ENCODE measurements around the gene ITGA6.
"Not testable (repeated sequence)": the region's sequence is repeated elsewhere in the genome, so short reads cannot be mapped to it uniquely, and the experiment has no call there.

The ITGA6 gene

GRCh38 chr2:172531309-172531708 lies 103.9 kb downstream of the ITGA6 start:
- Histone ChIP-seq H3K4me1 (no peaks in the 10 kb centered on the region), H3K9ac (no peak overlapping the region), H4K20me1 (no peaks in the 10 kb centered on the region), H3K36me3 (peaks cover 39 to 75% (median 60%) of the 10 kb centered on the region in 11 experiments), H3K4me3 (no peak overlapping the region), H3K4me2 (no peak overlapping the region), H3K27ac (no peak overlapping the region), H3K27me3 (no peaks in the 10 kb centered on the region), H3K9me3 (replicated peaks in 1 of 11) (peaks cover 80 to 98% (median 89%) of the 10 kb centered on the region in 11 experiments)
- TF ChIP-seq Cebpa-rat (IDR thresholded peaks at IDR 0.05), result no peak

GRCh38 chr2:172532461-172532860 lies 105.1 kb downstream of the ITGA6 start:
- H3K4me3 ChIP-seq, H3K4me2 ChIP-seq, H3K27ac ChIP-seq, H4K20me1 ChIP-seq, H3K4me1 ChIP-seq, H3K9ac ChIP-seq, H3K27me3 ChIP-seq: not testable (repeated sequence)
- Histone ChIP-seq H3K36me3 (peaks cover 39 to 77% (median 61%) of the 10 kb centered on the region in 11 experiments), H3K9me3 (replicated peaks in 1 of 11) (peaks cover 80 to 98% (median 89%) of the 10 kb centered on the region in 11 experiments)

GRCh38 chr2:172533687-172534086 lies 106.3 kb downstream of the ITGA6 start:
- H3K4me2 ChIP-seq, result no peak overlapping the region
- H3K9me3 ChIP-seq (replicated peaks in 1 of 11), result peaks cover 91 to 98% (median 95%) of the 10 kb centered on the region in 11 experiments
- no peak for TF ChIP-seq Cebpa-rat (IDR thresholded peaks at IDR 0.05)

GRCh38 chr2:172535119-172535518 lies 107.7 kb downstream of the ITGA6 start:
- Histone ChIP-seq H4K20me1 (no peaks in the 10 kb centered on the region), H3K9me3 (replicated peaks in 1 of 11) (peaks cover 97 to 100% (median 99%) of the 10 kb centered on the region in 11 experiments), H3K36me3 (peaks cover 40 to 82% (median 69%) of the 10 kb centered on the region in 11 experiments), H3K27me3 (no peaks in the 10 kb centered on the region), H3K27ac (no peak overlapping the region), H3K4me3 (peak overlapping the region in 2 of 10 experiments; percentile 13 to 28; a peak in 1 of 20 replicates), H3K4me1 (no peaks in the 10 kb centered on the region), H3K4me2 (no peak overlapping the region), H3K9ac (no peak overlapping the region)
- no peak for TF ChIP-seq Cebpa-rat (IDR thresholded peaks at IDR 0.05)

More at GRCh38 chr2:172533687-172534086, 106.3 kb downstream of the ITGA6 start:
- H3K4me3 ChIP-seq, result peak overlapping the region in 1 of 10 experiments; percentile 15; a peak in 1 of 20 replicates
- H4K20me1 ChIP-seq, result no peaks in the 10 kb centered on the region
- no peak overlapping the region for H3K27ac ChIP-seq
- H3K4me1 ChIP-seq, result no peaks in the 10 kb centered on the region
- peaks cover 39 to 77% (median 61%) of the 10 kb centered on the region in 11 experiments for H3K36me3 ChIP-seq
- H3K9ac ChIP-seq, result no peak overlapping the region
- H3K27me3 ChIP-seq, result no peaks in the 10 kb centered on the region

GRCh38 chr2:172537851-172538250 lies 110.5 kb downstream of the ITGA6 start:
- H3K36me3 ChIP-seq, result peaks cover 25 to 81% (median 67%) of the 10 kb centered on the region in 11 experiments
- not testable (repeated sequence) for H3K4me2 ChIP-seq, H3K4me3 ChIP-seq, H4K20me1 ChIP-seq, H3K27me3 ChIP-seq, H3K27ac ChIP-seq, H3K4me1 ChIP-seq, H3K9ac ChIP-seq
- H3K9me3 ChIP-seq (replicated peaks in 1 of 11), result peaks cover 97 to 100% (median 99%) of the 10 kb centered on the region in 11 experiments

GRCh38 chr2:172539767-172540166 lies 112.4 kb downstream of the ITGA6 start:
- H3K9ac ChIP-seq, result no peak overlapping the region
- peaks cover 19 to 73% (median 61%) of the 10 kb centered on the region in 11 experiments for H3K36me3 ChIP-seq
- no peak overlapping the region for H3K27ac ChIP-seq
- no peak overlapping the region for H3K4me3 ChIP-seq
- peaks cover 96 to 100% (median 99%) of the 10 kb centered on the region in 11 experiments for H3K9me3 ChIP-seq (replicated peaks in 1 of 11)
- H3K4me1 ChIP-seq, result no peaks in the 10 kb centered on the region
- TF ChIP-seq Cebpa-rat (IDR thresholded peaks at IDR 0.05), result no peak
- H3K4me2 ChIP-seq, result no peak overlapping the region
- no peaks in the 10 kb centered on the region for H3K27me3 ChIP-seq
- no peaks in the 10 kb centered on the region for H4K20me1 ChIP-seq

- H3K27me3 ChIP-seq, result no peaks in the 10 kb centered on the region
- H3K4me1 ChIP-seq, result no peaks in the 10 kb centered on the region
- no peak for TF ChIP-seq Cebpa-rat (IDR thresholded peaks at IDR 0.05)
- no peak overlapping the region for H3K27ac ChIP-seq
- no peak overlapping the region for H3K4me2 ChIP-seq
- no peak overlapping the region for H3K9ac ChIP-seq
- H3K9me3 ChIP-seq (replicated peaks in 1 of 11), result peaks cover 96 to 100% (median 99%) of the 10 kb centered on the region in 11 experiments
- peaks cover 13 to 71% (median 55%) of the 10 kb centered on the region in 11 experiments; a peak in 21 of 22 replicates for H3K36me3 ChIP-seq
- no peaks in the 10 kb centered on the region for H4K20me1 ChIP-seq
- H3K4me3 ChIP-seq, result no peak overlapping the region
These were observed 113.0 kb downstream of the ITGA6 start for GRCh38 chr2:172540421-172540820.

GRCh38 chr2:172545408-172546075 lies 118.2 kb downstream of the ITGA6 start:
- H3K9ac ChIP-seq, result no peak overlapping the region
- peaks cover 0 to 4% (median 0%) of the 10 kb centered on the region in 10 experiments; a peak in 2 of 20 replicates for H3K4me1 ChIP-seq
- H3K4me3 ChIP-seq, result no peak overlapping the region
- H3K9me3 ChIP-seq (replicated peaks in 1 of 11), result peaks cover 87 to 97% (median 92%) of the 10 kb centered on the region in 11 experiments
- H3K4me2 ChIP-seq, result no peak overlapping the region
- H3K27me3 ChIP-seq, result no peaks in the 10 kb centered on the region
- H3K27ac ChIP-seq, result no peak overlapping the region
- peaks cover 23 to 86% (median 65%) of the 10 kb centered on the region in 11 experiments for H3K36me3 ChIP-seq
- TF ChIP-seq Cebpa-rat (IDR thresholded peaks at IDR 0.05), result no peak
- H4K20me1 ChIP-seq, result no peaks in the 10 kb centered on the region

GRCh38 chr2:172549131-172549530 lies 121.7 kb downstream of the ITGA6 start:
- H3K9me3 ChIP-seq (replicated peaks in 1 of 11), result peaks cover 51 to 61% (median 56%) of the 10 kb centered on the region in 11 experiments
- H3K36me3 ChIP-seq, result peaks cover 18 to 62% (median 44%) of the 10 kb centered on the region in 11 experiments
- 0 out of 20 replicates have a peak overlapping the region, but pooled peaks of 1 of the 10 experiments have one; percentile 5 for H3K4me3 ChIP-seq
- no peak overlapping the region for H3K9ac ChIP-seq
- no peaks in the 10 kb centered on the region for H3K27me3 ChIP-seq
- TF ChIP-seq Cebpa-rat (IDR thresholded peaks at IDR 0.05), result no peak
- peaks cover under 1 to 36% (median 9%) of the 10 kb centered on the region in 10 experiments; a peak in 13 of 20 replicates for H3K4me1 ChIP-seq
- no peak overlapping the region for H3K4me2 ChIP-seq
- H4K20me1 ChIP-seq, result no peaks in the 10 kb centered on the region
- H3K27ac ChIP-seq, result no peak overlapping the region

GRCh38 chr2:172549802-172550201 lies 122.4 kb downstream of the ITGA6 start:
- not testable (repeated sequence) for H3K4me2 ChIP-seq, H3K27ac ChIP-seq, H3K27me3 ChIP-seq, H3K9ac ChIP-seq, H3K4me3 ChIP-seq, H4K20me1 ChIP-seq
- peaks cover 7 to 43% (median 14%) of the 10 kb centered on the region in 10 experiments; a peak in 18 of 20 replicates for H3K4me1 ChIP-seq
- peaks cover 44 to 54% (median 49%) of the 10 kb centered on the region in 11 experiments for H3K9me3 ChIP-seq (replicated peaks in 1 of 11)
- peaks cover 16 to 56% (median 38%) of the 10 kb centered on the region in 11 experiments for H3K36me3 ChIP-seq
